IMR-90 (cell line): ENCODE measurements around the gene RNPEP. TPM values are rescaled to one million over a fixed set of nuclear protein-coding genes. Genes with fewer than 3 reads are reported as not detected.
A peak's percentile ranks its signal among the peaks of the same experiment; 100 is the strongest.

Experiments used
- ATAC-seq: fragments of 200-7000 bp; cut with Tn5 transposase; 2 replicates; pipeline ENCODE4 v1.9.1; 2020; ENCODE audit warnings: low read depth, mild to moderate bottlenecking, moderate library complexity
- BruUV-seq: library from RNA; stranded (reverse); fragments of 400-500 nt; replicated peaks from 2 replicates; lab custom pipeline; 2021; lab: Mats Ljungman, UMichigan
- CTCF ChIA-PET: fragments of 300-600 bp; formaldehyde crosslinking; extraction: SDS; loops from one replicate; lab custom pipeline; 2021; ENCODE audit warnings: antibody characterized with exemption; lab: Yijun Ruan, JAX
- POLR2A ChIA-PET: fragments of 300-600 bp; sonication (Branson Sonifier 250); formaldehyde crosslinking; loops from one replicate; lab custom pipeline; 2022; ENCODE audit warnings: antibody characterized with exemption; ENCODE audit not compliant: unreplicated experiment; lab: Charles Lee
- DNase-seq: peaks from one replicate; pipeline ENCODE4 v3.0.0; 2013
- H2AFZ ChIP-seq: replicated peaks from 2 replicates; pipeline ENCODE3; 2013; ENCODE audit warnings: low read length, mild to moderate bottlenecking; ENCODE audit not compliant: poor library complexity
- H2AK5ac ChIP-seq: 2 replicates; pipeline ENCODE4 v1.6.1; 2013; ENCODE audit warnings: low read depth, low read length, inconsistent platforms
- H2AK9ac ChIP-seq: replicated peaks from 2 replicates; pipeline ENCODE3; 2013; ENCODE audit warnings: mild to moderate bottlenecking, low read depth, low read length, moderate library complexity; ENCODE audit not compliant: poor library complexity
- H2BK120ac ChIP-seq: 2 replicates; pipeline ENCODE4 v1.6.1; 2013; ENCODE audit warnings: low read depth, low read length, inconsistent platforms
- H2BK15ac ChIP-seq: 3 replicates; pipeline ENCODE4 v1.6.1; 2013; ENCODE audit warnings: low read depth, low read length, inconsistent platforms
- H2BK20ac ChIP-seq: 2 replicates; pipeline ENCODE4 v1.6.1; 2013; ENCODE audit warnings: low read depth, mild to moderate bottlenecking, inconsistent platforms, low read length, moderate library complexity
- H2BK5ac ChIP-seq: 2 replicates; pipeline ENCODE4 v1.6.1; 2013; ENCODE audit warnings: mild to moderate bottlenecking, low read depth, low read length, inconsistent platforms; ENCODE audit not compliant: poor library complexity, severe bottlenecking
- H3K14ac ChIP-seq: replicated peaks from 2 replicates; pipeline ENCODE4 v1.6.1; 2013; ENCODE audit warnings: low read depth, low read length, inconsistent platforms
- H3K18ac ChIP-seq: 2 replicates; pipeline ENCODE4 v1.6.1; 2013; ENCODE audit warnings: low read depth, low read length, control low read depth
- H3K23ac ChIP-seq: 2 replicates; pipeline ENCODE4 v1.6.1; 2013; ENCODE audit warnings: low read depth, low read length, inconsistent platforms
- H3K27ac ChIP-seq: 2 replicates; pipeline ENCODE4 v1.5.1; 2013; ENCODE audit warnings: mild to moderate bottlenecking, control low read depth, low read length; ENCODE audit not compliant: insufficient read depth
- H3K27me3 ChIP-seq: 2 replicates; pipeline ENCODE4 v1.6.1; 2013; ENCODE audit warnings: low read length; ENCODE audit not compliant: control insufficient read depth, insufficient read depth
- H3K36me3 ChIP-seq: 2 replicates; pipeline ENCODE4 v1.6.1; 2013; ENCODE audit warnings: low read length, mixed read lengths; ENCODE audit not compliant: control insufficient read depth, insufficient read depth
- H3K4ac ChIP-seq: 2 replicates; pipeline ENCODE4 v1.6.1; 2013; ENCODE audit warnings: low read depth, low read length, inconsistent platforms
- H3K4me1 ChIP-seq: 2 replicates; pipeline ENCODE4 v1.6.1; 2013; ENCODE audit warnings: low read length, mixed read lengths; ENCODE audit not compliant: control insufficient read depth, insufficient read depth
- H3K4me2 ChIP-seq: 2 replicates; pipeline ENCODE4 v1.6.1; 2013; ENCODE audit warnings: low read depth, mild to moderate bottlenecking, control low read depth, low read length, moderate library complexity
- H3K4me3 ChIP-seq: 2 replicates; pipeline ENCODE4 v1.5.1; 2013; ENCODE audit warnings: low read depth, mild to moderate bottlenecking, control low read depth, low read length, moderate library complexity; ENCODE audit not compliant: insufficient read depth
- H3K56ac ChIP-seq: 2 replicates; pipeline ENCODE4 v1.6.1; 2013; ENCODE audit warnings: low read length, inconsistent platforms; ENCODE audit not compliant: insufficient read depth; ENCODE audit errors: extremely low read depth
- H3K79me1 ChIP-seq, 2 experiments: 2 replicates each; pipeline ENCODE4 v1.6.1; 2013; ENCODE audit warnings: low read length in 2 of 2, inconsistent platforms in 1 of 2, low read depth in 1 of 2
- H3K9ac ChIP-seq: 2 replicates; pipeline ENCODE4 v1.6.1; 2013; ENCODE audit warnings: low read depth, low read length, control low read depth
- H3K9me1 ChIP-seq: 2 replicates; pipeline ENCODE4 v1.6.1; 2013; ENCODE audit warnings: low read length, inconsistent platforms; ENCODE audit not compliant: insufficient read depth
- H3K9me3 ChIP-seq: 2 replicates; pipeline ENCODE4 v1.6.1; 2013; ENCODE audit warnings: low read length; ENCODE audit not compliant: control insufficient read depth, insufficient read depth
- H4K20me1 ChIP-seq: 2 replicates; pipeline ENCODE4 v1.6.1; 2013; ENCODE audit warnings: low read length, inconsistent platforms; ENCODE audit not compliant: insufficient read depth
- H4K5ac ChIP-seq: 2 replicates; pipeline ENCODE4 v1.6.1; 2013; ENCODE audit warnings: mild to moderate bottlenecking, low read depth, low read length, control low read depth
- H4K8ac ChIP-seq, 2 experiments: 2 replicates each; pipeline ENCODE4 v1.6.1; 2013; ENCODE audit warnings: low read depth in 2 of 2, low read length in 2 of 2, control low read depth in 1 of 2, inconsistent platforms in 1 of 2
- H4K91ac ChIP-seq: 2 replicates; pipeline ENCODE4 v1.6.1; 2013; ENCODE audit warnings: low read depth, low read length, inconsistent platforms; ENCODE audit not compliant: insufficient read depth
- CTCF ChIP-seq: conservative IDR thresholded peaks from 2 replicates; pipeline ENCODE4 v1.5.1; 2012; ENCODE audit warnings: mild to moderate bottlenecking, low read depth, low read length, improper control_type of control experiment
- MAFK ChIP-seq: IDR thresholded peaks from 2 replicates; pipeline ENCODE4 v1.6.1; 2012; ENCODE audit warnings: low read depth, low read length, improper control_type of control experiment
- MAZ ChIP-seq: IDR thresholded peaks from 2 replicates; pipeline ENCODE4 v1.6.1; 2012; ENCODE audit warnings: low read depth, mild to moderate bottlenecking, low read length, improper control_type of control experiment, moderate library complexity, borderline replicate concordance
- NFE2L2 ChIP-seq: fragments of 150-350 bp; IDR thresholded peaks from 2 replicates; pipeline ENCODE4 v1.6.1; 2016; ENCODE audit warnings: low read depth, mild to moderate bottlenecking, low read length
- RAD21 ChIP-seq: IDR thresholded peaks from 2 replicates; pipeline ENCODE4 v1.6.1; 2012; ENCODE audit warnings: low read length, improper control_type of control experiment
- SMC3 ChIP-seq: fragments of 150-350 bp; IDR thresholded peaks from 2 replicates; pipeline ENCODE4 v1.6.1; 2016; ENCODE audit warnings: low read depth, mild to moderate bottlenecking, antibody characterized with exemption, low read length, moderate library complexity
- WGBS, 2 experiments: methylation state at CpG; one replicate each; pipeline versions ENCODE4 v1.1.5 to v1.1.7; 2013; ENCODE audit warnings: missing lambda C conversion rate in 2 of 2; ENCODE audit not compliant: insufficient read length in 1 of 2; ENCODE audit errors: extremely low coverage in 2 of 2; 5-methylcytosine and 5-hydroxymethylcytosine counted together
- dilution Hi-C: fragments of 300-500 bp; cut with HindIII; formaldehyde crosslinking; loops from one replicate; pipeline ENCODE4 v1.14.3; 2018; ENCODE audit warnings: low sequenced_read_pairs; ENCODE audit not compliant: unreplicated experiment
- in situ Hi-C: fragments of 300-500 bp; cut with MboI; formaldehyde crosslinking; loops from 3 replicates; pipeline ENCODE4 v1.14.3; 2019; ENCODE audit warnings: low sequenced_read_pairs, inconsistent platforms, mixed read lengths
- intact Hi-C: fragments of 100-400 bp; cut with micrococcal nuclease; formaldehyde crosslinking; loops from 2 replicates; pipeline ENCODE4 v1.10.0; 2022
- polyA plus RNA-seq, 3 experiments: library from polyadenylated mRNA; depleted of rRNA; stranded (reverse); fragments of >200 nt; gene quantifications; 2 replicates each; pipeline ENCODE4 v1.2.3, GENCODE V29; 2012; ENCODE audit warnings: low replicate concordance in 1 of 3
- total RNA-seq: library from RNA; depleted of rRNA; stranded (reverse); fragments of >200 nt; gene quantifications from 2 replicates; pipeline ENCODE4 v1.2.3, GENCODE V29; 2012

The RNPEP gene
- total and polyA plus RNA-seq, 2 of the 4 experiments (the other 2 are of a cell fraction), result 49.8 to 75.4 TPM

- TF ChIP-seq MAZ (peak; percentile 59; the same call in 1 of the 2 replicates), NFE2L2 (no peak), SMC3 (no peak)
These were observed 36.1 kb upstream of the RNPEP start, which contains the start of gene LMOD1 (continued) for GRCh38 chr1:201946224-201946908.

GRCh38 chr1:201947697-201948008 is 34.8 kb upstream of the RNPEP start:
- Histone ChIP-seq H4K91ac (peak overlapping the region; percentile 98), H4K8ac (peak overlapping the region; percentile 94 to 95; a peak in 3 of 4 replicates), H2BK15ac (peak overlapping the region; percentile 86; the same call in 2 of the 3 replicates), H2AK5ac (peak overlapping the region; percentile 86), H3K23ac (peak overlapping the region; percentile 97), H3K18ac (peak overlapping the region; percentile 90), H3K4me1 (peaks cover 16% of the 10 kb centered on the region), H3K9me1 (peaks cover 11% of the 10 kb centered on the region), H2BK20ac (peak overlapping the region; percentile 73), H2BK120ac (peak overlapping the region; percentile 92), H2AK9ac (peak overlapping the region; percentile 38), H3K14ac (peak overlapping the region; percentile 97), H3K4ac (peak overlapping the region; percentile 96), H3K36me3 (peaks cover 3% of the 10 kb centered on the region; the same call in 1 of the 2 replicates), H2AFZ (peak overlapping the region; percentile 76), H4K20me1 (peaks cover 23% of the 10 kb centered on the region; the same call in 1 of the 2 replicates), H3K56ac (peak overlapping the region; percentile 99; the same call in 1 of the 2 replicates), H3K4me3 (no peak overlapping the region), H3K27ac (peak overlapping the region; percentile 91), H3K9ac (peak overlapping the region; percentile 92), H3K9me3 (no peaks in the 10 kb centered on the region), H2BK5ac (peak overlapping the region; percentile 92), H4K5ac (peak overlapping the region; percentile 76; the same call in 1 of the 2 replicates), H3K79me1 (peaks cover 10 to 47% of the 10 kb centered on the region in 2 experiments), H3K4me2 (peak overlapping the region; percentile 83), H3K27me3 (no peaks in the 10 kb centered on the region)
- POLR2A ChIA-PET, result no interaction called here
- intact Hi-C loops (loop anchor here (2.0 kb wide), 1 partner anchor 31 kb away; no protein-coding TSS in a partner anchor), in situ Hi-C loops (no loop called here), dilution Hi-C loops (no loop called here)
- no CpG with 5 or more reads among the region's 3 CpGs for WGBS, 2 experiments
- no peak for ATAC-seq
- CTCF ChIA-PET, result no interaction called here
- TF ChIP-seq RAD21 (no peak), MAFK (0 out of 2 replicates have a peak, but pooled peaks have one; percentile 25), CTCF (0 out of 2 replicates have a peak, but pooled peaks have one; percentile 7)
- DNase-seq, result no peak
- BruUV-seq, result no TSS peak
